Measurements from ENCODE around the gene RLBP1. TPM values are rescaled to one million over a fixed set of nuclear protein-coding genes. Genes with fewer than 3 reads are reported as not detected.

RLBP1 gene
- total and polyA plus RNA-seq, 2 experiments from 2014 or later: not detected

DNA sequence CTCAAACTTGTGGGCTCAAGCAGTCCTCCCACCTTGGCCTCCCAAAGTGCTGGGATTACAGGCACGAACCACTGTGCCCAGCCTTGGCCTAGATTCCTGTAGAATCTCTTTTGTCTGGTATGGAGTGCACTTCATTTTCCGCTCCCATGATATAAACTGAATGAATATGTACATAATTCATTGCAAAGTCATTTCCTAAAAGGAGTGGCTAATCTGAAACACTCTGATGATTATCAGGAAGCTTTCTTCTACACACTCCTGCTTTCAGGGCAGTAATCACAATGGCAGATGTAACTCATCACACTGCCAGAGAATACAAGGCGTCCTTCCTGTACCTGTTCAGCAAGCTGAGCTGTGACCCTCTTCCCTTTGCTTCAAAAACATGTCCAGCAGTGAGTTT is 28.6 kb downstream of the RLBP1 start:
- H3K27ac ChIP-seq: 0 out of 2 replicates have a peak overlapping the region, but pooled peaks have one; percentile 20
- H3K9ac ChIP-seq: no peak overlapping the region
- H3K9me2 ChIP-seq (ENCODE audit: insufficient read depth): no peaks in the 10 kb centered on the region
- in situ Hi-C loops (cut with MboI): loop anchor here (25.0 kb wide), 1 partner anchor 530 kb away; no protein-coding TSS in a partner anchor
- peak; percentile 38 for DNase-seq
- no peaks in the 10 kb centered on the region for H3K9me3 ChIP-seq (ENCODE audit: low read depth)
- H3K4me2 ChIP-seq (ENCODE audit: unreplicated experiment): no peak overlapping the region
- WGBS, 2 experiments (ENCODE audit: low coverage in 1 of 2, low lambda C conversion rate in 2 of 2, missing lambda C conversion rate in 2 of 2): 72 to 87% methylated on average over 3 of the region's 3 CpGs
- peaks cover 4% of the 10 kb centered on the region; the same call in 1 of the 2 replicates for H3K36me3 ChIP-seq (ENCODE audit: low read depth)
- no peaks in the 10 kb centered on the region for H3K27me3 ChIP-seq (replicated peaks; ENCODE audit: insufficient read depth)
- no peaks in the 10 kb centered on the region for H3K79me2 ChIP-seq (ENCODE audit: insufficient read depth)
- H3F3A ChIP-seq (ENCODE audit: insufficient read depth): peaks cover 19% of the 10 kb centered on the region; the same call in 1 of the 2 replicates
- H2AFZ ChIP-seq: no peak overlapping the region
- peaks cover 24% of the 10 kb centered on the region for H3K4me1 ChIP-seq (ENCODE audit: insufficient read depth)
- no peak overlapping the region for H3K4me3 ChIP-seq
- TF ChIP-seq EZH2 (IDR thresholded peaks at IDR 0.05; ENCODE audit: insufficient read depth, poor library complexity, severe bottlenecking): no peak
- no peak for TF ChIP-seq EZH2phosphoT487 (IDR thresholded peaks at IDR 0.05; ENCODE audit: insufficient read depth, low read depth)
- no peaks in the 10 kb centered on the region for H4K20me1 ChIP-seq (ENCODE audit: insufficient read depth)

DNA sequence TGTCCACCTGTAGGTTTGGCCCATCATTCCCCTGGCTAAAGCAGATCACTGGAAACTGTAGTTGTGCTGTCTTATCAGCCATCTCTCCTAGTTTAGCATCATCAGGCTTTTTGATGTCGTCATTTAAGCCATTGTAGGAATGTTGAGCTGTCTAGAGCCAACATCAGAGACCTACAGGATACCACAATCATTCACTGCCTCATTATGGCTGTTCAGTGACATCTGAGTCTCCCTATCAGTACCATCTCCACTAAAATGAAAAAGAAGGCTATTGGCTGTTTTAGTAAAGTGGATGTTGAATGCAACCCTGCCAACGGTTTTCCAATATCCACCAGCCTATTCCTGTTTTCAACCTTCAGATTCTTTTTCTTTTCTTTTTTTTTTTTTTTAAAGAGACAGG is 29.2 kb downstream of the RLBP1 start:
- in situ Hi-C loops (cut with MboI): loop anchor here (25.0 kb wide), 1 partner anchor 530 kb away; no protein-coding TSS in a partner anchor
- no peak overlapping the region for H3K27ac ChIP-seq
- 95 to 99% methylated on average over 2 of the region's 2 CpGs for WGBS, 2 experiments (ENCODE audit: low coverage in 1 of 2, low lambda C conversion rate in 2 of 2, missing lambda C conversion rate in 2 of 2)
- H3K36me3 ChIP-seq (ENCODE audit: low read depth): peaks cover 4% of the 10 kb centered on the region; the same call in 1 of the 2 replicates
- no peak overlapping the region for H3K4me2 ChIP-seq (ENCODE audit: unreplicated experiment)
- H3K27me3 ChIP-seq (replicated peaks; ENCODE audit: insufficient read depth): no peaks in the 10 kb centered on the region
- H4K20me1 ChIP-seq (ENCODE audit: insufficient read depth): no peaks in the 10 kb centered on the region
- DNase-seq: no peak
- TF ChIP-seq EZH2phosphoT487 (IDR thresholded peaks at IDR 0.05; ENCODE audit: insufficient read depth, low read depth) (no peak), EZH2 (IDR thresholded peaks at IDR 0.05; ENCODE audit: insufficient read depth, poor library complexity, severe bottlenecking) (no peak)
- peaks cover 24% of the 10 kb centered on the region for H3K4me1 ChIP-seq (ENCODE audit: insufficient read depth)
- H2AFZ ChIP-seq: no peak overlapping the region
- no peaks in the 10 kb centered on the region for H3K79me2 ChIP-seq (ENCODE audit: insufficient read depth)
- H3F3A ChIP-seq (ENCODE audit: insufficient read depth): peaks cover 19% of the 10 kb centered on the region; the same call in 1 of the 2 replicates
- no peak overlapping the region for H3K4me3 ChIP-seq
- H3K9me2 ChIP-seq (ENCODE audit: insufficient read depth): no peaks in the 10 kb centered on the region
- no peak overlapping the region for H3K9ac ChIP-seq
- H3K9me3 ChIP-seq (ENCODE audit: low read depth): no peaks in the 10 kb centered on the region

DNA sequence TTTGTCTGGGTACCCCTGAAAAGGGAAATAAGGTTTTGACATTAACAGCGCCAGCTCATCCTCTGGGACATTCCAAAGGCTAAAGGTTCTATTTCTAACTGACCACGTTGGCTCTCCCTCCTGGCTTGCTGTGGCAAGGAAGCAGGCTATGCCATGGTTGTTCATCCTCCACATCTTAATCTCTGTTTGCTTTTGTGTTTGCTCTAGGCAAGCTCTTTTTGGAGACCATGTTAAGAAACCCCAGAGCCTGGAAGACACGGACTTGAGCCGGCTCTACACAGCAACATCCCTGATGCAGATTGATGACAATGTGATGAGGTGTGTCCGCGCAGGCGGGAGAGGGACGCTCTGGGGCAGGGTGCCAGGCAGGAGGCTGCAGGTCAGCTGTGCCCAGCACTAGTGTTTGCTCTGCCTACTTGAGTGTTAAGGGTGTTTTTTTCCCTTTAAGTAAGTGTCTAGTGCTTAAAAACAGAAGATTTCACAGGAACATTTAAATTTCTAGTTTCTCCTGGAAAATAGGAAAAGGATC is 33.3 kb downstream of the RLBP1 start:
- no peak overlapping the region for H3K4me3 ChIP-seq
- in situ Hi-C loops (cut with MboI): loop anchor here (25.0 kb wide), 1 partner anchor 526 kb away; no protein-coding TSS in a partner anchor
- DNase-seq: peak; percentile 35
- H3K79me2 ChIP-seq (ENCODE audit: insufficient read depth): no peaks in the 10 kb centered on the region
- peaks cover 10% of the 10 kb centered on the region for H3K4me1 ChIP-seq (ENCODE audit: insufficient read depth)
- H3F3A ChIP-seq (ENCODE audit: insufficient read depth): no peaks in the 10 kb centered on the region
- H3K9me2 ChIP-seq (ENCODE audit: insufficient read depth): no peaks in the 10 kb centered on the region
- H3K36me3 ChIP-seq (ENCODE audit: low read depth): peaks cover 4% of the 10 kb centered on the region; the same call in 1 of the 2 replicates
- no peaks in the 10 kb centered on the region for H3K27me3 ChIP-seq (replicated peaks; ENCODE audit: insufficient read depth)
- H3K9me3 ChIP-seq (ENCODE audit: low read depth): no peaks in the 10 kb centered on the region
- no peaks in the 10 kb centered on the region for H4K20me1 ChIP-seq (ENCODE audit: insufficient read depth)
- H3K9ac ChIP-seq: no peak overlapping the region
- H3K27ac ChIP-seq: no peak overlapping the region
- H2AFZ ChIP-seq: no peak overlapping the region
- 97% methylated on average over 8 of the region's 8 CpGs for WGBS, 2 experiments (ENCODE audit: low coverage in 1 of 2, low lambda C conversion rate in 2 of 2, missing lambda C conversion rate in 2 of 2)
- no peak overlapping the region for H3K4me2 ChIP-seq (ENCODE audit: unreplicated experiment)
- TF ChIP-seq EZH2 (IDR thresholded peaks at IDR 0.05; ENCODE audit: insufficient read depth, poor library complexity, severe bottlenecking) (no peak), EZH2phosphoT487 (IDR thresholded peaks at IDR 0.05; ENCODE audit: insufficient read depth, low read depth) (no peak)

DNA sequence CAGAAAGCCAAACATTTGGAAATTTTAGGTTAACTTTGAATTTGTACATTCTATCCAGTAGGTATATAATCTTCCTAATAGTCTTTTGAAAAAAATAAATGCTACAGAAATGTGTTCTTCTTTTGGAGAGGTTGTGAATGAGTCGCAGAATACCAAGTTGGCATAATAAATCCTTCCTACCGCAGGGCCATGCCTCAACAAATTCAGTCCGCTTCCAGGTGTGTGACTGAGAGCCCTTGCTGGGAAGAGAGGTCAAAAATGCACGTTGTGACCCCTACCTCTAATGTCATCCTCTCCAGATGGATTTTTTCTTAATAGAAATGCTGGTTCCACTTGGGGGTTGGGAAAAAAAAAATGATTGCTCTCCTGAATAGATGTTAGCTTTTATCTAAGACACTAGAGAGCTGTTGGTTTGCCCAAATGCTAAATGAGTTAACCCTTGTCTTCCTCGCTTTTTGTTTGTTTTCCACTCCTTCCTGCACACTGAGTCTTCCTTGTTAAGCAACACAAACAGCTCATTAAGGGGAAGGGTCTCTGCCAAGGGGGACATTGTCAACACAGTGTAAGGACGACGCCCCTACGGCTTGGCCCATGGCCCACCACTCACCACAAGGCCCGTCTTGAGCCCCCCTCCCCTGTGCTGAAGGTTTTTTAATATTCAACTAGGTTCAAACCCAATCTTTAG is 33.9 kb downstream of the RLBP1 start:
- Histone ChIP-seq H4K20me1 (ENCODE audit: insufficient read depth) (no peaks in the 10 kb centered on the region), H3K79me2 (ENCODE audit: insufficient read depth) (no peaks in the 10 kb centered on the region), H3K9me3 (ENCODE audit: low read depth) (no peaks in the 10 kb centered on the region), H3K27ac (no peak overlapping the region), H2AFZ (no peak overlapping the region), H3K9me2 (ENCODE audit: insufficient read depth) (no peaks in the 10 kb centered on the region), H3K4me2 (ENCODE audit: unreplicated experiment) (no peak overlapping the region), H3K27me3 (replicated peaks; ENCODE audit: insufficient read depth) (no peaks in the 10 kb centered on the region), H3K9ac (no peak overlapping the region), H3K36me3 (ENCODE audit: low read depth) (peaks cover 4% of the 10 kb centered on the region; the same call in 1 of the 2 replicates), H3K4me1 (ENCODE audit: insufficient read depth) (peaks cover 4% of the 10 kb centered on the region; the same call in 1 of the 2 replicates), H3K4me3 (no peak overlapping the region), H3F3A (ENCODE audit: insufficient read depth) (no peaks in the 10 kb centered on the region)
- WGBS, 2 experiments (ENCODE audit: low coverage in 1 of 2, low lambda C conversion rate in 2 of 2, missing lambda C conversion rate in 2 of 2): 84 to 88% methylated on average over 9 of the region's 9 CpGs
- in situ Hi-C loops (cut with MboI): loop anchor here (25.0 kb wide), 1 partner anchor 525 kb away; no protein-coding TSS in a partner anchor
- no peak for TF ChIP-seq EZH2 (IDR thresholded peaks at IDR 0.05; ENCODE audit: insufficient read depth, poor library complexity, severe bottlenecking)
- no peak for DNase-seq

Data from GM23248 (cell line).